ENCODE measurements around the gene MT1H.

MT1H gene

GRCh38 chr16:56628486-56629350 is 40.9 kb upstream of the MT1H start:
- no peak overlapping the region for H3K27ac ChIP-seq
- TF ChIP-seq CTCF (conservative IDR thresholded peaks at IDR 0.05) (no peak), ZFX (IDR thresholded peaks at IDR 0.05) (no peak)

- TF ChIP-seq ZFX (IDR thresholded peaks at IDR 0.05) (no peak), CTCF (conservative IDR thresholded peaks at IDR 0.05) (no peak)
- H3K27ac ChIP-seq: no peak overlapping the region
Observed at GRCh38 chr16:56629531-56629930, 40.1 kb upstream of the MT1H start.

- TF ChIP-seq ZFX (IDR thresholded peaks at IDR 0.05) (no peak), CTCF (conservative IDR thresholded peaks at IDR 0.05) (no peak)
- no peak overlapping the region for H3K27ac ChIP-seq
Observed at GRCh38 chr16:56630134-56630533, 39.5 kb upstream of the MT1H start.

- H3K27ac ChIP-seq: no peak overlapping the region
- TF ChIP-seq ZFX (IDR thresholded peaks at IDR 0.05): no peak
- no peak for TF ChIP-seq CTCF (conservative IDR thresholded peaks at IDR 0.05)
Observed at GRCh38 chr16:56631197-56631596, 38.4 kb upstream of the MT1H start.

- TF ChIP-seq ZFX (IDR thresholded peaks at IDR 0.05) (no peak), CTCF (conservative IDR thresholded peaks at IDR 0.05) (no peak)
Observed at GRCh38 chr16:56631832-56632155, 37.8 kb upstream of the MT1H start.

GRCh38 chr16:56632156-56632847 is 37.3 kb upstream of the MT1H start, which contains the start of gene MT1M:
Gene MT1M (plus strand): TSS chr16:56632659. CDS start chr16:56632732, 73 bp downstream.
- no peak for TF ChIP-seq CTCF (conservative IDR thresholded peaks at IDR 0.05)
- no peak for TF ChIP-seq ZFX (IDR thresholded peaks at IDR 0.05)

More at GRCh38 chr16:56631832-56632155, 37.8 kb upstream of the MT1H start:
- H3K27ac ChIP-seq: no peak overlapping the region

GRCh38 chr16:56632848-56633365 is 36.7 kb upstream of the MT1H start:
- TF ChIP-seq ZFX (IDR thresholded peaks at IDR 0.05): no peak
- TF ChIP-seq CTCF (conservative IDR thresholded peaks at IDR 0.05): no peak
- H3K27ac ChIP-seq: no peak overlapping the region

More at GRCh38 chr16:56632156-56632847, 37.3 kb upstream of the MT1H start, which contains the start of gene MT1M:
- H3K27ac ChIP-seq: no peak within 1 kb of the TSS
